SK-N-SH (cell line): ENCODE data around the gene DBX1. TPM values are rescaled to one million over a fixed set of nuclear protein-coding genes. Genes with fewer than 3 reads are reported as not detected.

ENCODE experiments used
- CTCF ChIA-PET: fragments of 300-600, 350-600 bp; formaldehyde crosslinking; extraction: SDS; loops from one replicate; lab custom pipeline; 2021; lab: Yijun Ruan, JAX
- POLR2A ChIA-PET: fragments of 350-600 bp; sonication (Branson Sonifier 250); formaldehyde crosslinking; extraction: SDS; loops from one replicate; lab custom pipeline; 2020; ENCODE audit warnings: antibody characterized with exemption, inconsistent platforms; lab: Yijun Ruan, JAX
- DNase-seq: peaks from one replicate; pipeline ENCODE4 v3.0.0; 2012
- H2AFZ ChIP-seq: fragments of 200-600 bp; sonication (generic); 2 replicates; pipeline ENCODE4 v1.8.1; 2016; ENCODE audit warnings: antibody characterized with exemption, mild to moderate bottlenecking, low read depth
- H3F3A ChIP-seq: fragments of 200-600 bp; sonication (generic); replicated peaks from 2 replicates; pipeline ENCODE3; 2016; ENCODE audit warnings: antibody characterized with exemption, mild to moderate bottlenecking; ENCODE audit not compliant: insufficient read depth
- H3K27ac ChIP-seq, 2 experiments: fragments of 200-500 bp in 1 of 2; fragments of 200-600 bp in 1 of 2; sonication (Bioruptor generic) in 1 of 2; sonication (generic), shearing (Covaris generic) in 1 of 2; 2 replicates each; pipeline versions ENCODE4 v1.5.1 to v1.6.1; 2014 to 2016; ENCODE audit warnings: low read depth in 2 of 2, inconsistent platforms in 1 of 2, low read length in 1 of 2, mild to moderate bottlenecking in 1 of 2, mixed read lengths in 1 of 2
- H3K27me3 ChIP-seq: fragments of 200-600 bp; sonication (generic), shearing (Covaris generic); 2 replicates; pipeline ENCODE4 v1.6.1; 2016; ENCODE audit warnings: mixed run types; ENCODE audit not compliant: insufficient read depth
- H3K36me3 ChIP-seq, 2 experiments: fragments of 200-500 bp in 1 of 2; fragments of 200-600 bp in 1 of 2; sonication (Bioruptor generic) in 1 of 2; sonication (generic) in 1 of 2; replicated peaks in 1 of 2; 2 replicates each; pipeline versions ENCODE3 to v1.5.1; 2014 to 2016; ENCODE audit warnings: low read length in 1 of 2, mild to moderate bottlenecking in 1 of 2; ENCODE audit not compliant: insufficient read depth in 2 of 2, control insufficient read depth in 1 of 2
- H3K4me1 ChIP-seq, 2 experiments: fragments of 200-500 bp in 1 of 2; fragments of 200-600 bp in 1 of 2; sonication (Bioruptor generic) in 1 of 2; sonication (generic), shearing (Covaris generic) in 1 of 2; 2 replicates each; pipeline versions ENCODE4 v1.5.1 to v1.6.1; 2014 to 2016; ENCODE audit warnings: low read depth in 1 of 2, low read length in 1 of 2, mixed run types in 1 of 2; ENCODE audit not compliant: insufficient read depth in 2 of 2, control insufficient read depth in 1 of 2
- H3K4me2 ChIP-seq: fragments of 200-600 bp; sonication (generic), shearing (Covaris generic); 2 replicates; pipeline ENCODE4 v1.6.1; 2017; ENCODE audit warnings: mixed run types
- H3K4me3 ChIP-seq, 2 experiments: fragments of 200-500 bp in 1 of 2; fragments of 200-600 bp in 1 of 2; sonication (Bioruptor generic) in 1 of 2; sonication (generic), shearing (Covaris generic) in 1 of 2; 2 replicates each; pipeline versions ENCODE4 v1.5.1 to v1.8.1; 2014 to 2016; ENCODE audit warnings: low read depth in 2 of 2, inconsistent platforms in 1 of 2, low read length in 1 of 2, mild to moderate bottlenecking in 1 of 2, mixed read lengths in 1 of 2, moderate library complexity in 1 of 2
- H3K79me2 ChIP-seq: fragments of 200-600 bp; sonication (generic); 2 replicates; pipeline ENCODE4 v1.8.1; 2017; ENCODE audit warnings: mild to moderate bottlenecking; ENCODE audit not compliant: insufficient read depth
- H3K9ac ChIP-seq: fragments of 200-600 bp; sonication (generic); 2 replicates; pipeline ENCODE4 v1.6.1; 2017; ENCODE audit warnings: mixed run types
- H3K9me2 ChIP-seq: fragments of 200-600 bp; sonication (generic); 2 replicates; pipeline ENCODE4 v1.6.1; 2017; ENCODE audit warnings: mixed run types
- H3K9me3 ChIP-seq: fragments of 200-600 bp; sonication (generic); 2 replicates; pipeline ENCODE4 v1.6.1; 2017; ENCODE audit warnings: mixed run types, mild to moderate bottlenecking, moderate library complexity
- H4K20me1 ChIP-seq: fragments of 200-600 bp; sonication (generic); 2 replicates; pipeline ENCODE4 v1.6.1; 2017; ENCODE audit warnings: mild to moderate bottlenecking, mixed run types; ENCODE audit not compliant: insufficient read depth
- CHD2 ChIP-seq: fragments of 150-350 bp; IDR thresholded peaks from 2 replicates; pipeline ENCODE4 v1.6.1; 2018; ENCODE audit warnings: low read length; ENCODE audit not compliant: partially characterized antibody
- ELF1 ChIP-seq: IDR thresholded peaks from 2 replicates; pipeline ENCODE4 v1.4.0; 2012
- EP300 ChIP-seq, 2 experiments: IDR thresholded peaks; 2 replicates each; pipeline versions ENCODE4 v1.4.0 to v1.6.1; 2012; ENCODE audit warnings: borderline replicate concordance in 1 of 2, low read depth in 1 of 2, low read length in 1 of 2
- EZH2phosphoT487 ChIP-seq: fragments of 200-600 bp; sonication (generic); IDR thresholded peaks from 2 replicates; pipeline ENCODE4 v1.6.1; 2017; ENCODE audit warnings: low read depth, mixed run types, mild to moderate bottlenecking, antibody characterized with exemption, moderate library complexity, borderline replicate concordance
- FOSL2 ChIP-seq: IDR thresholded peaks from 2 replicates; pipeline ENCODE4 v1.4.0; 2012; ENCODE audit warnings: low read depth, mild to moderate bottlenecking, moderate library complexity, borderline replicate concordance
- GABPA ChIP-seq: IDR thresholded peaks from 2 replicates; pipeline ENCODE4 v1.4.0; 2012; ENCODE audit warnings: low read depth, mild to moderate bottlenecking
- GATA2 ChIP-seq: sonication (generic); formaldehyde crosslinking; IDR thresholded peaks from 2 replicates; pipeline ENCODE4 v1.5.0; 2020; ENCODE audit warnings: mild to moderate bottlenecking, missing genetic modification reagents
- JUND ChIP-seq: IDR thresholded peaks from 2 replicates; pipeline ENCODE4 v1.4.0; 2012
- MAX ChIP-seq: IDR thresholded peaks from 2 replicates; pipeline ENCODE4 v1.4.0; 2012; ENCODE audit warnings: low read depth
- MEF2A ChIP-seq: IDR thresholded peaks from 2 replicates; pipeline ENCODE4 v1.4.0; 2012; ENCODE audit warnings: low read depth, borderline replicate concordance
- MXI1 ChIP-seq: IDR thresholded peaks from 2 replicates; pipeline ENCODE4 v1.6.1; 2012; ENCODE audit warnings: mild to moderate bottlenecking, low read depth, low read length, improper control_type of control experiment
- NRF1 ChIP-seq: IDR thresholded peaks from 2 replicates; pipeline ENCODE4 v1.6.1; 2012; ENCODE audit warnings: low read depth, mild to moderate bottlenecking, low read length
- POLR2AphosphoS5 ChIP-seq: IDR thresholded peaks from 2 replicates; pipeline ENCODE4 v1.6.1; 2012; ENCODE audit warnings: low read depth, low read length
- RCOR1 ChIP-seq: fragments of 150-350 bp; IDR thresholded peaks from 2 replicates; pipeline ENCODE4 v1.6.1; 2017; ENCODE audit warnings: antibody characterized with exemption, low read length
- REST ChIP-seq: IDR thresholded peaks from 2 replicates; pipeline ENCODE4 v1.6.1; 2012; ENCODE audit warnings: mild to moderate bottlenecking, low read depth, low read length, moderate library complexity
- RFX5 ChIP-seq: IDR thresholded peaks from 2 replicates; pipeline ENCODE4 v1.6.1; 2012; ENCODE audit warnings: mild to moderate bottlenecking, improper control_type of control experiment, low read length
- RXRA ChIP-seq: IDR thresholded peaks from 2 replicates; pipeline ENCODE4 v1.4.0; 2012; ENCODE audit warnings: low read depth, mild to moderate bottlenecking, borderline replicate concordance
- SIN3A ChIP-seq: IDR thresholded peaks from 2 replicates; pipeline ENCODE4 v1.6.1; 2012; ENCODE audit warnings: low read depth, mild to moderate bottlenecking, low read length, moderate library complexity, borderline replicate concordance
- SMC3 ChIP-seq: IDR thresholded peaks from 2 replicates; pipeline ENCODE4 v1.6.1; 2012; ENCODE audit warnings: low read depth, low read length, improper control_type of control experiment
- TAF1 ChIP-seq: IDR thresholded peaks from 2 replicates; pipeline ENCODE4 v1.6.1; 2012; ENCODE audit warnings: low read depth, mild to moderate bottlenecking, low read length, moderate library complexity, borderline replicate concordance
- TCF12 ChIP-seq: IDR thresholded peaks from 2 replicates; pipeline ENCODE4 v1.4.0; 2012
- TEAD4 ChIP-seq: IDR thresholded peaks from 2 replicates; pipeline ENCODE4 v1.4.0; 2012; ENCODE audit warnings: mild to moderate bottlenecking, borderline replicate concordance; ENCODE audit not compliant: insufficient read depth
- YY1 ChIP-seq: IDR thresholded peaks from 2 replicates; pipeline ENCODE4 v1.4.0; 2012; ENCODE audit warnings: low read depth, mild to moderate bottlenecking
- WGBS: methylation state at CpG from one replicate; pipeline ENCODE4 v1.1.6; 2017; ENCODE audit warnings: low lambda C conversion rate; 5-methylcytosine and 5-hydroxymethylcytosine counted together
- polyA plus RNA-seq, 3 experiments: library from polyadenylated mRNA; depleted of rRNA; stranded (reverse); fragments of >200 nt; gene quantifications; 2 replicates each; pipeline ENCODE4 v1.2.3, GENCODE V29; 2012
- TF ChIP-seq, protein P1 (sequence below): IDR thresholded peaks from 2 replicates; pipeline ENCODE4 v1.4.0; 2012; ENCODE audit warnings: low read depth, borderline replicate concordance
- TF ChIP-seq, protein P2 (sequence below): fragments of 200-600 bp; sonication (generic); IDR thresholded peaks from 2 replicates; pipeline ENCODE4 v1.6.1; 2017; ENCODE audit warnings: antibody characterized with exemption, mild to moderate bottlenecking, moderate library complexity
- TF ChIP-seq, protein P3 (sequence below): fragments of 150-350 bp; IDR thresholded peaks from 2 replicates; pipeline ENCODE4 v1.6.1; 2016; ENCODE audit warnings: mild to moderate bottlenecking, low read depth, low read length

The DBX1 gene
- polyA plus RNA-seq, 1 of the 3 experiments (the other 2 are of a cell fraction) = not detected

DNA sequence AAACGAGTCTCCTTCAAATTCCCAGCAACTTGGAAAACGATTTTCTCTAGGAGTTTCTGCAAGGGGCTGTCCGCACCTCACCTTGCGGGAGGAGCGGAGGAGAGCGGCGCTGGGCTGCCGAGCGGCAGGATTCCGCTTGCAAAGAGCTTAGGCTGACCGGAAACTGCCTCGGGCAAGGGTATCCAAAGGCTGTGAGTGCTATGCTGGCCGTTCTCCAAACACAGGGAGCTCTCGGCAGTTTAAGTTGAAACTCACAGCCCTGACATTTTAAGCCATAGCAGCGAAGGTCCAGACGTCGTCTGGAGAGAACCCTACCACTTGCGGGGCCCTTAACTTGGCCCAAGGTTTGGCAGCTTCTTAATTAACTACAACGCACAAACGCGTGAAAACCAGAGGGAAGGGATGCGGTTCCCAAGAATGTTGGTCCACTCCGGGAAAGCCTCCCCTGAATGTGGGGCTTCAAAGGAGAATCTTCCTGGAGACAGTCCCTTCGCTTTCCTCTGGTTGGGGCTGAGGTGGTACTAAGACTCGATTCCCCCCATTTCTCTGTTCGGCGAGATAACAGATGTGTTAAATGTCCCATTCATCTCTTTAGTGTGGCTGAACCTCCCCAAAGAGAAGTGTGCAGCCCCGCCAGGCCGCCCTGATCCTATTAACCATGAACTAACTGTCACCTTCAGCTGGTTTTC is 1.1 kb upstream of the DBX1 start:
- peaks cover 0 to 16% of the 10 kb centered on the region in 2 experiments; a peak in 2 of 4 replicates for H3K4me1 ChIP-seq
- peak overlapping the region; percentile 11 to 32; a peak in 3 of 4 replicates for H3K4me3 ChIP-seq
- CTCF ChIA-PET = interaction anchor here (0.7 to 4.6 kb wide), 9 partner anchors 13 to 448 kb away, joined by 3 to 38 read pairs (median 4); no protein-coding TSS in a partner anchor
- peak; percentile 89 for DNase-seq
- no peak overlapping the region for H2AFZ ChIP-seq
- no peaks in the 10 kb centered on the region for H4K20me1 ChIP-seq
- no peaks in the 10 kb centered on the region for H3F3A ChIP-seq
- H3K27ac ChIP-seq = no peak overlapping the region; a peak in 1 of 4 replicates
- no peaks in the 10 kb centered on the region for H3K36me3 ChIP-seq
- no peaks in the 10 kb centered on the region for H3K9me3 ChIP-seq
- POLR2A ChIA-PET = interaction anchor here (1.0 kb wide), 1 partner anchor 166 kb away, joined by 4 read pairs; no protein-coding TSS in a partner anchor
- H3K9ac ChIP-seq = no peak overlapping the region
- H3K4me2 ChIP-seq = peak overlapping the region; percentile 65; the same call in 1 of the 2 replicates
- 11% methylated on average over 12 of the region's 29 CpGs for WGBS
- no peaks in the 10 kb centered on the region for H3K9me2 ChIP-seq
- H3K27me3 ChIP-seq = peaks cover 61% of the 10 kb centered on the region
- H3K79me2 ChIP-seq = no peaks in the 10 kb centered on the region
- TF ChIP-seq RFX5 (0 out of 2 replicates have a peak, but pooled peaks have one; percentile 20), MAX (no peak), SMC3 (no peak), MEF2A (no peak), TEAD4 (no peak), GATA2 (CRISPR knock-in tag) (no peak; the same call in 1 of the 2 replicates), EP300 (IDR thresholded peaks at IDR 0.05; ENCODE audit: borderline replicate concordance in 1 of 2, low read depth in 1 of 2, low read length in 1 of 2) (peak in 1 of 2 experiments; percentile 38; a peak in 1 of 4 replicates), CHD2 (peak; percentile 57), YY1 (no peak), RXRA (no peak), JUND (no peak), RCOR1 (0 out of 2 replicates have a peak, but pooled peaks have one; percentile 58), MXI1 (no peak), FOSL2 (no peak), TAF1 (no peak), EZH2phosphoT487 (no peak), NRF1 (no peak), SIN3A (no peak), TCF12 (no peak), ELF1 (no peak), POLR2AphosphoS5 (no peak), GABPA (no peak), REST (no peak)
- TF ChIP-seq, protein P1, sequence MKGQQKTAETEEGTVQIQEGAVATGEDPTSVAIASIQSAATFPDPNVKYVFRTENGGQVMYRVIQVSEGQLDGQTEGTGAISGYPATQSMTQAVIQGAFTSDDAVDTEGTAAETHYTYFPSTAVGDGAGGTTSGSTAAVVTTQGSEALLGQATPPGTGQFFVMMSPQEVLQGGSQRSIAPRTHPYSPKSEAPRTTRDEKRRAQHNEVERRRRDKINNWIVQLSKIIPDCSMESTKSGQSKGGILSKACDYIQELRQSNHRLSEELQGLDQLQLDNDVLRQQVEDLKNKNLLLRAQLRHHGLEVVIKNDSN = no peak
- TF ChIP-seq, protein P2, sequence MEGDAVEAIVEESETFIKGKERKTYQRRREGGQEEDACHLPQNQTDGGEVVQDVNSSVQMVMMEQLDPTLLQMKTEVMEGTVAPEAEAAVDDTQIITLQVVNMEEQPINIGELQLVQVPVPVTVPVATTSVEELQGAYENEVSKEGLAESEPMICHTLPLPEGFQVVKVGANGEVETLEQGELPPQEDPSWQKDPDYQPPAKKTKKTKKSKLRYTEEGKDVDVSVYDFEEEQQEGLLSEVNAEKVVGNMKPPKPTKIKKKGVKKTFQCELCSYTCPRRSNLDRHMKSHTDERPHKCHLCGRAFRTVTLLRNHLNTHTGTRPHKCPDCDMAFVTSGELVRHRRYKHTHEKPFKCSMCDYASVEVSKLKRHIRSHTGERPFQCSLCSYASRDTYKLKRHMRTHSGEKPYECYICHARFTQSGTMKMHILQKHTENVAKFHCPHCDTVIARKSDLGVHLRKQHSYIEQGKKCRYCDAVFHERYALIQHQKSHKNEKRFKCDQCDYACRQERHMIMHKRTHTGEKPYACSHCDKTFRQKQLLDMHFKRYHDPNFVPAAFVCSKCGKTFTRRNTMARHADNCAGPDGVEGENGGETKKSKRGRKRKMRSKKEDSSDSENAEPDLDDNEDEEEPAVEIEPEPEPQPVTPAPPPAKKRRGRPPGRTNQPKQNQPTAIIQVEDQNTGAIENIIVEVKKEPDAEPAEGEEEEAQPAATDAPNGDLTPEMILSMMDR = no peak
- TF ChIP-seq, protein P3, sequence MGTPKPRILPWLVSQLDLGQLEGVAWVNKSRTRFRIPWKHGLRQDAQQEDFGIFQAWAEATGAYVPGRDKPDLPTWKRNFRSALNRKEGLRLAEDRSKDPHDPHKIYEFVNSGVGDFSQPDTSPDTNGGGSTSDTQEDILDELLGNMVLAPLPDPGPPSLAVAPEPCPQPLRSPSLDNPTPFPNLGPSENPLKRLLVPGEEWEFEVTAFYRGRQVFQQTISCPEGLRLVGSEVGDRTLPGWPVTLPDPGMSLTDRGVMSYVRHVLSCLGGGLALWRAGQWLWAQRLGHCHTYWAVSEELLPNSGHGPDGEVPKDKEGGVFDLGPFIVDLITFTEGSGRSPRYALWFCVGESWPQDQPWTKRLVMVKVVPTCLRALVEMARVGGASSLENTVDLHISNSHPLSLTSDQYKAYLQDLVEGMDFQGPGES = no peak
